HCT116 (cell line): ENCODE measurements around the gene DEPDC4. TPM values are rescaled to one million over a fixed set of nuclear protein-coding genes. Genes with fewer than 3 reads are reported as not detected.

ENCODE experiments used
- ATAC-seq: fragments of 200-7000 bp; cut with Tn5 transposase; 2 replicates; pipeline ENCODE4 v1.9.1; 2020; ENCODE audit warnings: mild to moderate bottlenecking, moderate library complexity
- BruUV-seq: library from RNA; stranded (reverse); fragments of 400-500 nt; replicated peaks from 2 replicates; lab custom pipeline; 2021; lab: Mats Ljungman, UMichigan
- CTCF ChIA-PET: fragments of 300-600 bp; sonication (Branson Sonifier 250); formaldehyde crosslinking; loops from one replicate; lab custom pipeline; 2021; ENCODE audit warnings: antibody characterized with exemption; lab: Charles Lee
- POLR2A ChIA-PET: fragments of 300-600, 350-600 bp; sonication (Branson Sonifier 250); formaldehyde crosslinking; loops from one replicate; lab custom pipeline; 2021; ENCODE audit warnings: antibody characterized with exemption; lab: Charles Lee
- RAD21 ChIA-PET, 2 experiments: fragments of 300-600 bp; sonication (Branson Sonifier 250); formaldehyde crosslinking; loops; one replicate each; lab custom pipeline; 2023; ENCODE audit warnings: low total read pairs in 2 of 2; ENCODE audit not compliant: uncharacterized antibody in 2 of 2, unreplicated experiment in 2 of 2, low non-redundant PET in 1 of 2; lab: Charles Lee
- DNase-seq: peaks from one replicate; pipeline ENCODE4 v3.0.0-alpha.2; 2010; ENCODE audit warnings: low read depth, low spot score
- H2AFZ ChIP-seq: fragments of 200-600 bp; shearing (Covaris generic), sonication (generic); 2 replicates; pipeline ENCODE4 v1.6.1; 2017; ENCODE audit warnings: low read depth, mixed run types, mixed read lengths, antibody characterized with exemption, low read length; ENCODE audit not compliant: poor library complexity, severe bottlenecking
- H3K27ac ChIP-seq: 2 replicates; pipeline ENCODE4 v1.5.1; 2012; ENCODE audit warnings: low read depth, low read length
- H3K27me3 ChIP-seq: fragments of 200-600 bp; sonication (generic); 2 replicates; pipeline ENCODE4 v1.6.1; 2016; ENCODE audit warnings: mixed run types, low read length, mixed read lengths; ENCODE audit not compliant: insufficient read depth
- H3K36me3 ChIP-seq, 2 experiments: fragments of 200-500 bp in 1 of 2; fragments of 200-600 bp in 1 of 2; sonication (Bioruptor generic) in 1 of 2; sonication (generic) in 1 of 2; 2 replicates each; pipeline versions ENCODE4 v1.5.1 to v1.6.1; 2014 to 2016; ENCODE audit warnings: low read length in 2 of 2, inconsistent platforms in 1 of 2, mixed read lengths in 1 of 2, mixed run types in 1 of 2; ENCODE audit not compliant: insufficient read depth in 2 of 2, control insufficient read depth in 1 of 2
- H3K4me1 ChIP-seq, 2 experiments: fragments of 200-600 bp in 1 of 2; sonication (generic) in 1 of 2; 2 replicates each; pipeline versions ENCODE4 v1.5.1 to v1.6.1; 2012 to 2017; ENCODE audit warnings: low read length in 2 of 2, inconsistent platforms in 1 of 2, mild to moderate bottlenecking in 1 of 2, mixed read lengths in 1 of 2, mixed run types in 1 of 2, moderate library complexity in 1 of 2; ENCODE audit not compliant: insufficient read depth in 2 of 2, control insufficient read depth in 1 of 2
- H3K4me2 ChIP-seq: fragments of 200-600 bp; sonication (generic); 2 replicates; pipeline ENCODE4 v1.6.1; 2017; ENCODE audit warnings: mixed run types, low read length, mixed read lengths
- H3K4me3 ChIP-seq, 2 experiments: fragments of 200-600 bp in 1 of 2; sonication (generic) in 1 of 2; replicated peaks in 1 of 2; 2 replicates each; pipeline ENCODE4 v1.5.1; 2011 to 2016; ENCODE audit warnings: low read length in 2 of 2, control low read depth in 1 of 2, low read depth in 1 of 2, mild to moderate bottlenecking in 1 of 2, mixed read lengths in 1 of 2, mixed run types in 1 of 2
- H3K79me2 ChIP-seq: fragments of 200-600 bp; sonication (generic); 2 replicates; pipeline ENCODE4 v1.6.1; 2017; ENCODE audit warnings: mild to moderate bottlenecking, mixed run types, low read length, moderate library complexity, mixed read lengths; ENCODE audit not compliant: insufficient read depth
- H3K9ac ChIP-seq: fragments of 200-600 bp; sonication (generic); 2 replicates; pipeline ENCODE4 v1.6.1; 2016; ENCODE audit warnings: low read length, mixed read lengths
- H3K9me2 ChIP-seq: fragments of 200-600 bp; sonication (generic), shearing (Covaris generic); 2 replicates; pipeline ENCODE4 v1.6.1; 2017; ENCODE audit warnings: mixed run types, mild to moderate bottlenecking, moderate library complexity; ENCODE audit not compliant: insufficient read depth
- H3K9me3 ChIP-seq, 2 experiments: fragments of 200-500 bp in 1 of 2; fragments of 200-600 bp in 1 of 2; sonication (Bioruptor generic) in 1 of 2; sonication (generic) in 1 of 2; 2 replicates each; pipeline ENCODE4 v1.6.1; 2014 to 2017; ENCODE audit warnings: low read length in 2 of 2, mixed read lengths in 2 of 2, inconsistent platforms in 1 of 2, low read depth in 1 of 2, mild to moderate bottlenecking in 1 of 2, mixed run types in 1 of 2, moderate library complexity in 1 of 2; ENCODE audit not compliant: control insufficient read depth in 1 of 2, insufficient read depth in 1 of 2
- H4K20me1 ChIP-seq: fragments of 200-600 bp; sonication (generic), shearing (Covaris generic); 2 replicates; pipeline ENCODE4 v1.6.1; 2017; ENCODE audit warnings: mixed run types, mild to moderate bottlenecking, moderate library complexity; ENCODE audit not compliant: insufficient read depth
- ATF3 ChIP-seq: IDR thresholded peaks from 2 replicates; pipeline ENCODE4 v1.6.1; 2012
- ELF1 ChIP-seq: IDR thresholded peaks from 2 replicates; pipeline ENCODE4 v1.6.1; 2012; ENCODE audit warnings: low read depth, borderline replicate concordance
- EZH2 ChIP-seq: fragments of 200-600 bp; sonication (generic); IDR thresholded peaks from 2 replicates; pipeline ENCODE4 v1.6.1; 2017; ENCODE audit warnings: antibody characterized with exemption, mixed run types
- FOSL1 ChIP-seq: IDR thresholded peaks from 2 replicates; pipeline ENCODE4 v1.6.1; 2012; ENCODE audit warnings: low read depth
- JUND ChIP-seq: IDR thresholded peaks from 2 replicates; pipeline ENCODE4 v1.6.1; 2012
- MAX ChIP-seq: IDR thresholded peaks from 2 replicates; pipeline ENCODE4 v1.6.1; 2012
- POLR2A ChIP-seq: IDR thresholded peaks from 2 replicates; pipeline ENCODE4 v1.7.0; 2011; ENCODE audit warnings: borderline replicate concordance; ENCODE audit not compliant: insufficient read depth, insufficient read length; ENCODE audit errors: extremely low read depth
- SP1 ChIP-seq: IDR thresholded peaks from 2 replicates; pipeline ENCODE4 v1.6.1; 2012; ENCODE audit warnings: low read depth
- SRF ChIP-seq: IDR thresholded peaks from 2 replicates; pipeline ENCODE4 v1.6.1; 2012; ENCODE audit warnings: low read depth
- ZBTB33 ChIP-seq: IDR thresholded peaks from 2 replicates; pipeline ENCODE4 v1.6.1; 2011; ENCODE audit warnings: mild to moderate bottlenecking, low read length, moderate library complexity; ENCODE audit not compliant: insufficient replicate concordance; ENCODE audit errors: extremely low read depth
- ZFX ChIP-seq: fragments of 450-650 bp; IDR thresholded peaks from 2 replicates; pipeline ENCODE4 v1.6.1; 2017
- ZNF274 ChIP-seq: fragments of 200-500 bp; sonication (Bioruptor generic); IDR thresholded peaks from 2 replicates; pipeline ENCODE4 v1.6.1; 2014; ENCODE audit warnings: mild to moderate bottlenecking, low read depth, low read length, inconsistent platforms
- intact Hi-C: fragments of 100-400 bp; cut with micrococcal nuclease; formaldehyde crosslinking; loops from 2 replicates; pipeline ENCODE4 v1.10.0; 2022
- total RNA-seq: library from RNA; stranded (reverse); gene quantifications from one replicate; pipeline ENCODE4 v1.2.1, GENCODE V29; 2021; ENCODE audit not compliant: unreplicated experiment

DEPDC4 gene
- total RNA-seq, 1 experiment from 2014 or later: 3.4 TPM

GRCh38 chr12:100268835-100269564 lies 2.1 kb upstream of the DEPDC4 start:
- Histone ChIP-seq H3K9me2 (no peaks in the 10 kb centered on the region), H3K4me1 (peaks cover 3 to 18% of the 10 kb centered on the region in 2 experiments; a peak in 3 of 4 replicates), H3K9ac (peak overlapping the region; percentile 89; the same call in 1 of the 2 replicates), H3K79me2 (peaks cover 65% of the 10 kb centered on the region), H3K9me3 (no peaks in the 10 kb centered on the region), H3K27ac (no peak overlapping the region), H4K20me1 (no peaks in the 10 kb centered on the region), H3K4me3 (peak overlapping the region; percentile 79 to 92; a peak in 3 of 4 replicates), H3K4me2 (peak overlapping the region; percentile 76), H3K27me3 (no peaks in the 10 kb centered on the region), H3K36me3 (0 out of 4 replicates have a peak, but pooled peaks cover 0 to 2% of the 10 kb centered on the region in 2 experiments), H2AFZ (no peak overlapping the region)
- POLR2A ChIA-PET: no interaction called here
- DNase-seq: no peak
- RAD21 ChIA-PET: no interaction called here
- BruUV-seq: no TSS peak
- CTCF ChIA-PET: no interaction called here
- no peak for ATAC-seq
- TF ChIP-seq SP1 (no peak), ZFX (no peak), SRF (no peak), JUND (no peak), ELF1 (no peak), ZBTB33 (no peak), EZH2 (no peak), MAX (no peak), POLR2A (no peak), ATF3 (no peak), ZNF274 (no peak), FOSL1 (no peak)
- intact Hi-C loops: loop anchor here (5.0 kb wide), 1 partner anchor 127 kb away; the partner anchor contains the start of gene BLTP3B
